DOHH2 (cell line): ENCODE measurements around the gene NUP62.

Source experiments
- H3F3A ChIP-seq: fragments of 200-600 bp; sonication (generic), shearing (Covaris generic); 2 replicates; pipeline ENCODE4 v1.6.0; 2016; ENCODE audit warnings: antibody characterized with exemption, mild to moderate bottlenecking; ENCODE audit not compliant: control insufficient read depth, insufficient read depth
- H3K27ac ChIP-seq: fragments of 200-600 bp; sonication (generic); 2 replicates; pipeline ENCODE4 v1.5.1; 2014; ENCODE audit warnings: low read depth, mild to moderate bottlenecking, low read length, moderate library complexity
- H3K27me3 ChIP-seq: fragments of 200-600 bp; sonication (generic); 2 replicates; pipeline ENCODE4 v1.6.1; 2014; ENCODE audit warnings: mild to moderate bottlenecking, low read length, mixed read lengths; ENCODE audit not compliant: control insufficient read depth
- H3K36me3 ChIP-seq: fragments of 200-600 bp; sonication (generic); 2 replicates; pipeline ENCODE4 v1.6.1; 2014; ENCODE audit warnings: mild to moderate bottlenecking, low read length, moderate library complexity, mixed read lengths; ENCODE audit not compliant: control insufficient read depth
- H3K4me1 ChIP-seq: fragments of 200-600 bp; sonication (generic); 2 replicates; pipeline ENCODE4 v1.6.1; 2014; ENCODE audit warnings: mild to moderate bottlenecking, low read length, mixed read lengths; ENCODE audit not compliant: control insufficient read depth
- H3K4me2 ChIP-seq: fragments of 200-600 bp; sonication (generic); 2 replicates; pipeline ENCODE4 v1.6.0; 2014; ENCODE audit warnings: mild to moderate bottlenecking, low read length, moderate library complexity
- H3K4me3 ChIP-seq: fragments of 200-600 bp; sonication (generic); 2 replicates; pipeline ENCODE4 v1.5.1; 2014; ENCODE audit warnings: mild to moderate bottlenecking, low read length, mixed read lengths
- H3K79me2 ChIP-seq: fragments of 200-600 bp; sonication (generic); 2 replicates; pipeline ENCODE4 v1.6.1; 2014; ENCODE audit warnings: mild to moderate bottlenecking, low read length, mixed read lengths; ENCODE audit not compliant: control insufficient read depth
- H3K9me2 ChIP-seq: fragments of 200-600 bp; sonication (generic); replicated peaks from 2 replicates; pipeline ENCODE4 v1.6.1; 2014; ENCODE audit warnings: mild to moderate bottlenecking, low read length, mixed read lengths; ENCODE audit not compliant: control insufficient read depth
- H3K9me3 ChIP-seq: fragments of 200-600 bp; sonication (generic); 2 replicates; pipeline ENCODE4 v1.6.1; 2014; ENCODE audit warnings: antibody characterized with exemption, low read length, mixed read lengths; ENCODE audit not compliant: control insufficient read depth, insufficient read depth
- H4K20me1 ChIP-seq: fragments of 200-600 bp; sonication (generic); 2 replicates; pipeline ENCODE4 v1.6.0; 2014; ENCODE audit warnings: low read depth, mild to moderate bottlenecking, antibody characterized with exemption, low read length, moderate library complexity; ENCODE audit not compliant: control insufficient read depth, insufficient read depth
- EZH2phosphoT487 ChIP-seq: fragments of 200-600 bp; sonication (generic); IDR thresholded peaks from 2 replicates; pipeline ENCODE4 v1.6.1; 2017; ENCODE audit warnings: borderline replicate concordance, mild to moderate bottlenecking, antibody characterized with exemption, low read length, moderate library complexity, mixed read lengths
- TF ChIP-seq, protein P1 (sequence below): fragments of 200-600 bp; sonication (generic); IDR thresholded peaks from one replicate; pipeline ENCODE4 v1.5.1; 2014; ENCODE audit warnings: antibody characterized with exemption, mild to moderate bottlenecking, low read depth, low read length; ENCODE audit not compliant: poor library complexity, severe bottlenecking

Gene NUP62

DNA sequence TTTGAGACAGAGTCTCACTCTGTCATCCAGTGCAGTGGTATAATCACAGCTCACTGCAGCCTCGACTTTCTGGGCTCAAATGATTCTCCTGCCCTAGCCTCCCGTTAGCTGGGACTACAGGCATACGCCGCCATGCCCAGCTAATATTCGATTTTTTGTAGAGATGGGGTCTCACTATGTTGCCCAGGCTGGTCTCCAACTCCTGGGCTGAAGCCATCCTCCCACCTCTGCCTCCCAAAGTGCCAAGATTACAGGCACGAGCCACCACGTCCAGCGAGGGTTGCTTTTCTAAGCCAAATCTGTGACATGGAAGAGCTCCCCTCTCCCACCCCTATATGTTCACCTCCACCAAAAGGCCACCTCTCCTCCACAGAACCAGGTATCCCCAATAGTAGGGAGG is 11.2 kb downstream of the NUP62 start:
- Histone ChIP-seq H3K4me1 (peaks cover 15% of the 10 kb centered on the region), H3K27me3 (no peaks in the 10 kb centered on the region), H3K27ac (no peak overlapping the region), H3K4me3 (no peak overlapping the region), H3K4me2 (no peak overlapping the region), H3K9me2 (no peaks in the 10 kb centered on the region), H3K79me2 (peaks cover 96% of the 10 kb centered on the region), H3F3A (0 out of 2 replicates have a peak, but pooled peaks cover under 1% of the 10 kb centered on the region), H4K20me1 (peaks cover 26% of the 10 kb centered on the region; the same call in 1 of the 2 replicates), H3K36me3 (peaks cover 84% of the 10 kb centered on the region), H3K9me3 (no peaks in the 10 kb centered on the region)
- TF ChIP-seq EZH2phosphoT487, result no peak
- TF ChIP-seq, protein P1, sequence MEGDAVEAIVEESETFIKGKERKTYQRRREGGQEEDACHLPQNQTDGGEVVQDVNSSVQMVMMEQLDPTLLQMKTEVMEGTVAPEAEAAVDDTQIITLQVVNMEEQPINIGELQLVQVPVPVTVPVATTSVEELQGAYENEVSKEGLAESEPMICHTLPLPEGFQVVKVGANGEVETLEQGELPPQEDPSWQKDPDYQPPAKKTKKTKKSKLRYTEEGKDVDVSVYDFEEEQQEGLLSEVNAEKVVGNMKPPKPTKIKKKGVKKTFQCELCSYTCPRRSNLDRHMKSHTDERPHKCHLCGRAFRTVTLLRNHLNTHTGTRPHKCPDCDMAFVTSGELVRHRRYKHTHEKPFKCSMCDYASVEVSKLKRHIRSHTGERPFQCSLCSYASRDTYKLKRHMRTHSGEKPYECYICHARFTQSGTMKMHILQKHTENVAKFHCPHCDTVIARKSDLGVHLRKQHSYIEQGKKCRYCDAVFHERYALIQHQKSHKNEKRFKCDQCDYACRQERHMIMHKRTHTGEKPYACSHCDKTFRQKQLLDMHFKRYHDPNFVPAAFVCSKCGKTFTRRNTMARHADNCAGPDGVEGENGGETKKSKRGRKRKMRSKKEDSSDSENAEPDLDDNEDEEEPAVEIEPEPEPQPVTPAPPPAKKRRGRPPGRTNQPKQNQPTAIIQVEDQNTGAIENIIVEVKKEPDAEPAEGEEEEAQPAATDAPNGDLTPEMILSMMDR, result no peak

DNA sequence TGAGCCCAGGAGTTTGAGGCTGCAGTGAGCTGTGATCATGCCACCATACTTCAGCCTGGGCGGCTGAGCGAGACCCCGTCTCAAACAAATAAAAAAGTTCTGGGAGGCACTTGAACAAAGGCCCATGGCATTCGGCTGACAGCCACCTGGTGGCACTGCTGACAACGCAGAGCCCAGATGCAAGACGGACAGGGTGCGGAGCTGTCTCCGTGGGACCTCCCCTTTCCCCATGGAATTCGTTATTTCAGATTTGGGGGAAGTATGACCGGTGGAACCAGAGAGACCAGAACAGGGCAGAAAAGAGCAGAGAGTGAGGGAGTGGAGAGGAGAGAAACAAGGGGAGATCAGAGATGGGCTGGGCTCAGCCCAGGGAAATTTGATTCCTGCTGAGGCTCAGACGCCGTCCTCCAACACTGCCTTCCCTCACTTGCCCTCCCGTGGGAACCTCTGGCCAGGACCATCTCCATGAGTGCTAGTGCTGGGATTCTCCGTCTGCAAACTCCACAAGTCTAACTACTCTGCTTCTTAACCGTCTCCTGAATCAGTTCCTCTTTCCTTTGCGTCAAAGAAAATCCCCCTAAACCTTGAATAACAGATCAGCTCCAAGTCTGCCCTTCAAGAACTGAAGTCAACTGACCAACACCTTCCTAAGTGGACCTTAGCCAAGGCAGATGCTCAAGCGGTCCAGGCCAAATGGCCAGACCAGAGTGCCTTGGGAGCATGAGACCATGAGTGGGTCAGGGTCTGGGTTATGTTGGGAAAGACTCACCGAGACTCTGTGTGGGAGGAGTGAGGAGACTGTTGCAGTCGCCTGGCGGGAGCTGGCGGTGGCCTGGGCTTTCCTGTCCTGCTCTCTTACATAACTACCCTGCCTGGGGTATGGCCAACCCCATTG is 12.2 kb downstream of the NUP62 start:
- TF ChIP-seq EZH2phosphoT487, result no peak
- TF ChIP-seq, protein P1, result no peak
- Histone ChIP-seq H3K79me2 (peaks cover 94% of the 10 kb centered on the region), H3K9me2 (no peaks in the 10 kb centered on the region), H3K27me3 (no peaks in the 10 kb centered on the region), H4K20me1 (peaks cover 23% of the 10 kb centered on the region; the same call in 1 of the 2 replicates), H3K4me2 (no peak overlapping the region), H3F3A (0 out of 2 replicates have a peak, but pooled peaks cover 2% of the 10 kb centered on the region), H3K4me1 (peaks cover 21% of the 10 kb centered on the region), H3K36me3 (peaks cover 84% of the 10 kb centered on the region), H3K27ac (no peak overlapping the region), H3K9me3 (no peaks in the 10 kb centered on the region), H3K4me3 (no peak overlapping the region)

DNA sequence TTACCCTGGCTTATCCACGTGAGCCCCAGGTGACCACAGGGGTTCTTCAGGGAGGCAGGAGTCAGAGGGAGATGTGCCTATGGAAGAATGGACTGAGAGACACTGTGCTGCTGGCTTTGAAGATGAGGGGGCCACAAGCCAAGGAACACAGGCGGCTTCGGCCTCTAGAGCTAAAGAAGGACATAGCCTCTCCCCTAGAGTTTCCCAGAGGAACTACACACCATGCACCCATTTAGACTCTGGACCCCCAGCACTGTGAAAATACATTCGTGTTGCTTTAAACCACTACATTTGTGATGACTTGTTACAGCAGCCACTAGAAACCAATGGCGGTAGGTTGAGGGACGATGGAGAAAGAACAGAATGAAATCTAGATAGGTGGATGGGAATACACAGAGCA is 14.0 kb downstream of the NUP62 start:
- Histone ChIP-seq H3K4me2 (no peak overlapping the region), H3K27ac (no peak overlapping the region), H4K20me1 (peaks cover 25% of the 10 kb centered on the region; the same call in 1 of the 2 replicates), H3K4me1 (peaks cover 34% of the 10 kb centered on the region), H3F3A (0 out of 2 replicates have a peak, but pooled peaks cover 2% of the 10 kb centered on the region), H3K9me3 (no peaks in the 10 kb centered on the region), H3K27me3 (no peaks in the 10 kb centered on the region), H3K4me3 (no peak overlapping the region), H3K79me2 (peaks cover 91% of the 10 kb centered on the region), H3K9me2 (no peaks in the 10 kb centered on the region), H3K36me3 (peaks cover 82% of the 10 kb centered on the region)
- TF ChIP-seq, protein P1, result peak; percentile 39
- TF ChIP-seq EZH2phosphoT487, result no peak
